Left ventricle myocardium inferior (tissue), 1 donor: ENCODE data around the gene GPRIN3. TPM values are rescaled to one million over a fixed set of nuclear protein-coding genes. Genes with fewer than 3 reads are reported as not detected.

ENCODE experiments used
- DNase-seq: peaks from one replicate; pipeline ENCODE4 v3.0.0-alpha.2; 2020
- H3K27ac ChIP-seq: fragments of 200-600 bp; replicated peaks from 2 replicates; pipeline ENCODE4 v1.8.0; 2021
- H3K27me3 ChIP-seq: fragments of 200-600 bp; 2 replicates; pipeline ENCODE4 v1.8.0; 2021; ENCODE audit warnings: low read depth
- H3K36me3 ChIP-seq: fragments of 200-600 bp; 2 replicates; pipeline ENCODE4 v1.8.0; 2021
- H3K4me1 ChIP-seq: fragments of 200-600 bp; 2 replicates; pipeline ENCODE4 v1.8.0; 2021
- H3K4me3 ChIP-seq: fragments of 200-600 bp; 2 replicates; pipeline ENCODE4 v1.8.0; 2021; ENCODE audit warnings: mild to moderate bottlenecking, moderate library complexity
- H3K9me3 ChIP-seq: fragments of 200-600 bp; replicated peaks from 2 replicates; pipeline ENCODE4 v1.8.0; 2021
- intact Hi-C: fragments of 100-400 bp; cut with micrococcal nuclease; formaldehyde crosslinking; loops from one replicate; pipeline ENCODE4 v1.11.0; 2022
- total RNA-seq: library from RNA; stranded (reverse); fragmentation: NEBNext Ultra II Directional; extraction: Animal tissue kit (Norgen Biotek cat#: 25700); gene quantifications from one replicate; pipeline ENCODE4 v1.2.1, GENCODE V29; 2021
- TF ChIP-seq, protein P1 (sequence below): fragments of 200-600 bp; IDR thresholded peaks from 2 replicates; pipeline ENCODE4 v1.8.0; 2021; ENCODE audit warnings: antibody characterized with exemption, mild to moderate bottlenecking, borderline replicate concordance
- donor health status: DM: no; HTN: yes; CAD: no; lungs with severe emphysema.

The GPRIN3 gene
- total RNA-seq, 1 donor from 2014 or later = 9.0 TPM

GRCh38 chr4:89351201-89351600 lies 43.6 kb upstream of the GPRIN3 start:
- Histone ChIP-seq H3K9me3 (peaks cover 31% of the 10 kb centered on the region), H3K27ac (no peak overlapping the region), H3K27me3 (no peaks in the 10 kb centered on the region), H3K36me3 (no peaks in the 10 kb centered on the region), H3K4me1 (no peaks in the 10 kb centered on the region), H3K4me3 (no peak overlapping the region)
- TF ChIP-seq, protein P1, sequence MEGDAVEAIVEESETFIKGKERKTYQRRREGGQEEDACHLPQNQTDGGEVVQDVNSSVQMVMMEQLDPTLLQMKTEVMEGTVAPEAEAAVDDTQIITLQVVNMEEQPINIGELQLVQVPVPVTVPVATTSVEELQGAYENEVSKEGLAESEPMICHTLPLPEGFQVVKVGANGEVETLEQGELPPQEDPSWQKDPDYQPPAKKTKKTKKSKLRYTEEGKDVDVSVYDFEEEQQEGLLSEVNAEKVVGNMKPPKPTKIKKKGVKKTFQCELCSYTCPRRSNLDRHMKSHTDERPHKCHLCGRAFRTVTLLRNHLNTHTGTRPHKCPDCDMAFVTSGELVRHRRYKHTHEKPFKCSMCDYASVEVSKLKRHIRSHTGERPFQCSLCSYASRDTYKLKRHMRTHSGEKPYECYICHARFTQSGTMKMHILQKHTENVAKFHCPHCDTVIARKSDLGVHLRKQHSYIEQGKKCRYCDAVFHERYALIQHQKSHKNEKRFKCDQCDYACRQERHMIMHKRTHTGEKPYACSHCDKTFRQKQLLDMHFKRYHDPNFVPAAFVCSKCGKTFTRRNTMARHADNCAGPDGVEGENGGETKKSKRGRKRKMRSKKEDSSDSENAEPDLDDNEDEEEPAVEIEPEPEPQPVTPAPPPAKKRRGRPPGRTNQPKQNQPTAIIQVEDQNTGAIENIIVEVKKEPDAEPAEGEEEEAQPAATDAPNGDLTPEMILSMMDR = no peak
- intact Hi-C loops = no loop called here
- no peak for DNase-seq

GRCh38 chr4:89347363-89348025 lies 39.9 kb upstream of the GPRIN3 start:
- TF ChIP-seq, protein P1 = no peak
- peaks cover 31% of the 10 kb centered on the region for H3K9me3 ChIP-seq
- no peaks in the 10 kb centered on the region for H3K4me1 ChIP-seq
- H3K27ac ChIP-seq = no peak overlapping the region
- no peaks in the 10 kb centered on the region for H3K27me3 ChIP-seq
- intact Hi-C loops = no loop called here
- no peaks in the 10 kb centered on the region for H3K36me3 ChIP-seq
- H3K4me3 ChIP-seq = no peak overlapping the region
- no peak for DNase-seq

DNA sequence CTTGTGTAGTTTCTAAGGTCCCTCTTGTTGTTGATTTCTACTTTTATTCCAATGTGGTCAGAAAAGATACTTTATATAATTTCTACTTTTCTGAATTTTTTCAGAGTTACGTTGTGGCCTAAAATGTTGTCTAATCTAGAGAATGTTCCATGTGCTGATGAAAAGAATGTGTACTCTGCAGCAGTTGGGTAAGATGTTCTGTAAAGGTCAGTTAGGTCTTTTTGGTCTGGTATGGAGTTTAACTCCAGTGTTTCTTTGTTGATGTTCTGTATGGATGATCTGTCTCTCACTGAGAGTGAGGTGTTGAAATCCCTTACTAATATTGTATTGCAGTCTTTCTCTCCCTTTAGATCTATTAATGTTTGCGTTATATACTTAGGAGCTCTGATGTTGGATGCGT lies 37.0 kb upstream of the GPRIN3 start:
- TF ChIP-seq, protein P1 = no peak
- Histone ChIP-seq H3K9me3 (peaks cover 24% of the 10 kb centered on the region), H3K4me1 (no peaks in the 10 kb centered on the region), H3K27ac (no peak overlapping the region), H3K36me3 (no peaks in the 10 kb centered on the region), H3K27me3 (no peaks in the 10 kb centered on the region), H3K4me3 (no peak overlapping the region)
- DNase-seq = no peak
- intact Hi-C loops = no loop called here

DNA sequence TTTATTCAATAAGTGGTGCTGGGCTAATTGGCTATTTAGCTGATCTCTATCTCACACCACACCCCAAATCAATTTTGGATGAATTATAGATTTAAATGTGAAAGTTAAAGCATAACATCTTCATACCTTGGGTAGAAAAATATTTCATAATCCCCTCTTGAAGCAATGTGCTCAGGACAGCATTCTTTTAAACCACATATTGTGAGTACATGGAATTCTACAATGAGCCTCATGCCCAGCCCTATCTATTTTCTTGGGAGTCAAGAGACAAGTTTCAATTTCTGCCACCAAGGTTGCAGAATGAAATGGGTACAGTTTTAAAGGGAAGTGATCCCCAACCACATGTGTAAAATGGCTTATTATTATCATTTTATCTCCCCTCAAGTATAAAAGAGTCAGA lies 30.6 kb upstream of the GPRIN3 start:
- DNase-seq = no peak
- intact Hi-C loops = no loop called here
- Histone ChIP-seq H3K4me3 (no peak overlapping the region), H3K27me3 (no peaks in the 10 kb centered on the region), H3K4me1 (no peaks in the 10 kb centered on the region), H3K27ac (no peak overlapping the region), H3K9me3 (no peaks in the 10 kb centered on the region), H3K36me3 (no peaks in the 10 kb centered on the region)
- TF ChIP-seq, protein P1 = no peak

GRCh38 chr4:89337681-89338080 lies 30.1 kb upstream of the GPRIN3 start:
- no peaks in the 10 kb centered on the region for H3K27me3 ChIP-seq
- no peak overlapping the region for H3K27ac ChIP-seq
- DNase-seq = no peak
- TF ChIP-seq, protein P1 = no peak
- intact Hi-C loops = no loop called here
- H3K9me3 ChIP-seq = no peaks in the 10 kb centered on the region
- H3K4me3 ChIP-seq = no peak overlapping the region
- no peaks in the 10 kb centered on the region for H3K4me1 ChIP-seq
- no peaks in the 10 kb centered on the region for H3K36me3 ChIP-seq
